ENCODE results near the gene CAPN9.

Gene CAPN9

DNA sequence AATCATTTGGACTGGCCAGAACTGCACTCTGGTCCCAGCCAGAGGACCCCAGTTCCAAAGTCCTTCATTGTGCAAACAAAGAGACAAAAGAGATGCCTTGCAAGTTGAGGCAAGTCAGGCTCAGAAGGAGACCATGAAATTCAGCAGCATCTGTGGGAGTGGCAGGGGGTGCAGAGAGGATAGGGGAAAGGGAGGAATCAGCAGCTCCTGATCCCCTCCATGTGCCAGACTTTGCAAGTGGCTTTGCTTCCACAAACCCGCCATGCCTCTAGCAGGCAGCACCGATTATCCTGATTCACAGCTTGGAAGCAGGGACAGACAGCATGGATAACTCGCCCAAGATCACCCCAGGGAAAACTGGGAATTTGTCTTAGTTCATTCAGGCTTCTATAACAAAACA, 2.1 kb upstream of the CAPN9 start:
- Histone ChIP-seq H3K27ac (ENCODE audit: low read length) (no peak overlapping the region), H3K4me2 (ENCODE audit: insufficient read depth, low read length) (no peak overlapping the region), H2AFZ (ENCODE audit: low read depth, low read length) (no peak overlapping the region), H3K79me2 (ENCODE audit: insufficient read depth, low read length) (no peaks in the 10 kb centered on the region), H3K36me3 (ENCODE audit: insufficient read depth, low read length) (no peaks in the 10 kb centered on the region), H3K4me3 (ENCODE audit: low read depth in 1 of 2, low read length in 2 of 2) (no peak overlapping the region), H3K27me3 (ENCODE audit: insufficient read depth, low read length, poor library complexity) (no peaks in the 10 kb centered on the region), H3K9me3 (ENCODE audit: insufficient read depth, low read length, severe bottlenecking) (no peaks in the 10 kb centered on the region), H3K4me1 (ENCODE audit: insufficient read depth, low read length) (no peaks in the 10 kb centered on the region), H4K20me1 (ENCODE audit: insufficient read depth, low read length) (no peaks in the 10 kb centered on the region), H3K9ac (ENCODE audit: low read depth, low read length) (no peak overlapping the region)
- ATAC-seq (ENCODE audit: insufficient read depth, low read depth) (no peak), DNase-seq (no peak)
- TF ChIP-seq EZH2 (IDR thresholded peaks at IDR 0.05; ENCODE audit: borderline replicate concordance, low read depth, low read length, severe bottlenecking), result no peak
- TF ChIP-seq, protein P1, sequence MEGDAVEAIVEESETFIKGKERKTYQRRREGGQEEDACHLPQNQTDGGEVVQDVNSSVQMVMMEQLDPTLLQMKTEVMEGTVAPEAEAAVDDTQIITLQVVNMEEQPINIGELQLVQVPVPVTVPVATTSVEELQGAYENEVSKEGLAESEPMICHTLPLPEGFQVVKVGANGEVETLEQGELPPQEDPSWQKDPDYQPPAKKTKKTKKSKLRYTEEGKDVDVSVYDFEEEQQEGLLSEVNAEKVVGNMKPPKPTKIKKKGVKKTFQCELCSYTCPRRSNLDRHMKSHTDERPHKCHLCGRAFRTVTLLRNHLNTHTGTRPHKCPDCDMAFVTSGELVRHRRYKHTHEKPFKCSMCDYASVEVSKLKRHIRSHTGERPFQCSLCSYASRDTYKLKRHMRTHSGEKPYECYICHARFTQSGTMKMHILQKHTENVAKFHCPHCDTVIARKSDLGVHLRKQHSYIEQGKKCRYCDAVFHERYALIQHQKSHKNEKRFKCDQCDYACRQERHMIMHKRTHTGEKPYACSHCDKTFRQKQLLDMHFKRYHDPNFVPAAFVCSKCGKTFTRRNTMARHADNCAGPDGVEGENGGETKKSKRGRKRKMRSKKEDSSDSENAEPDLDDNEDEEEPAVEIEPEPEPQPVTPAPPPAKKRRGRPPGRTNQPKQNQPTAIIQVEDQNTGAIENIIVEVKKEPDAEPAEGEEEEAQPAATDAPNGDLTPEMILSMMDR (IDR thresholded peaks at IDR 0.05; ENCODE audit: borderline replicate concordance, extremely low read depth, low read length, poor library complexity, severe bottlenecking), result no peak

DNA sequence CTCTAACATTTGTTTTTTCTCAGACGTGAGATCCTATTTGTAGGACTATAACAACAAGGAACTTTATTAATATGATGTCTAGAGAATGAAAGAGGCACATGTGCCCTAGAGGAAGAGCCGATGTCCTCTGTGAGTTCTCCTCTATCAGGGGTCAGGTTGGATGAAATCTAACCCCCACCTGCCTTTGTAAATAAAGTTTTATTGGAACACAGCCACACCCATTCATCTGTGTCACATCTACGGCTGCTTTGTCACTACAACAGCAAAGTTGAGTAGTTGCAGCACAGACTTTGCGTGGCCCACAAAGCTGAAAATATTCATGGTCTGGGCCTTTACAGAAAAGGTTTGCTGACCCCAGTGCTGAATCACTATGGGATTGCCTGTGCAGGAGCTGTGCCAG, 571 bp upstream of the CAPN9 start:
- no peaks in the 10 kb centered on the region for H3K36me3 ChIP-seq (ENCODE audit: insufficient read depth, low read length)
- no peak for TF ChIP-seq EZH2 (IDR thresholded peaks at IDR 0.05; ENCODE audit: borderline replicate concordance, low read depth, low read length, severe bottlenecking)
- TF ChIP-seq, protein P1 (IDR thresholded peaks at IDR 0.05; ENCODE audit: borderline replicate concordance, extremely low read depth, low read length, poor library complexity, severe bottlenecking), result no peak
- ATAC-seq (ENCODE audit: insufficient read depth, low read depth), result no peak
- H3K79me2 ChIP-seq (ENCODE audit: insufficient read depth, low read length), result no peaks in the 10 kb centered on the region
- no peak overlapping the region for H2AFZ ChIP-seq (ENCODE audit: low read depth, low read length)
- no peak for DNase-seq
- H3K27ac ChIP-seq (ENCODE audit: low read length), result no peak overlapping the region
- no peak overlapping the region for H3K4me2 ChIP-seq (ENCODE audit: insufficient read depth, low read length)
- no peaks in the 10 kb centered on the region for H4K20me1 ChIP-seq (ENCODE audit: insufficient read depth, low read length)
- no peak overlapping the region for H3K4me3 ChIP-seq (ENCODE audit: low read depth in 1 of 2, low read length in 2 of 2)
- no peaks in the 10 kb centered on the region for H3K9me3 ChIP-seq (ENCODE audit: insufficient read depth, low read length, severe bottlenecking)
- no peak overlapping the region for H3K9ac ChIP-seq (ENCODE audit: low read depth, low read length)
- H3K27me3 ChIP-seq (ENCODE audit: insufficient read depth, low read length, poor library complexity), result no peaks in the 10 kb centered on the region
- no peaks in the 10 kb centered on the region for H3K4me1 ChIP-seq (ENCODE audit: insufficient read depth, low read length)

DNA sequence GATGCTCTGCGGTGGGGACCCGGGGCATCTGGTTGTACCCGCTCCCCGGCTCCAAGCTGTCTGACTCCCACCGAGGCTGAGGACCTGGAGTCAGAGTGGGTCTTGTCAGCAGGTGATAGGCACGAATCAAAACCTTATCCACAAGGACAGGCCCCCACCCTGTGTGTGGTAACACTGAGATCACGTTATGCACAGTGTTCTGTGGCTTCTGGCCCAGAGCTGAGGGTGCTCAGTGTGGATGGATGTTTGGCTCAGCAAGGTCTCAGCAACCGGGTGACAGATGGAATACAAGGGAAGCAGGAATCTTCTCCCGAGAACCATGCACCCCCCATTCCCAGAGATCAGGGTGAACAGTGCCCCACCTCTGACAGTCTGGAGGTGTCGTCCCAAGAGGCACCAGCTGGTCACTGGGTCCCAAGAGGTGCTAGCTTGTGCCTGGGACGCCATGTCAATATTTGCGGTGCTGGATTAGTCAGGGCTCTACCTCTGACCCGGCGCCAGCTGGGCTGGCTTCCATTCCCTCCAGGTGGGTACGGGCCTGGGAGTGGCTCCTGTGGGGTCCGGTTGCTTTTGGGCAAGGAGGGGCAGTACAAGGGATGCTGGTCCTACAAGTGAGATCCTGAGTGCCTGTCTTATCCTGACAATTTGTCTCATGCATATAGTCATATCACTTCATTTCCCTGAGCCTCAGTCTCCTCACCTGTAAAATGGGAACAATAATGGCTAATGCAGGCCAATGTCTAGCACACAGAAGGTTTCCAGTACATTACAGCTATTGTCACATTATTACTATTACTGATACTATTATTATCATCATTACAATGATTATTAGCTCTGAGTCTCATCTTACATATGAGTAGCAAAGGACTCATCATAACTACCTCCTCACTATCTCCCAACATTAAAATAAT, 957 bp downstream of the CAPN9 start:
- H3K27me3 ChIP-seq (ENCODE audit: insufficient read depth, low read length, poor library complexity), result no peaks in the 10 kb centered on the region
- no peaks in the 10 kb centered on the region for H4K20me1 ChIP-seq (ENCODE audit: insufficient read depth, low read length)
- no peak overlapping the region for H2AFZ ChIP-seq (ENCODE audit: low read depth, low read length)
- H3K36me3 ChIP-seq (ENCODE audit: insufficient read depth, low read length), result no peaks in the 10 kb centered on the region
- H3K4me1 ChIP-seq (ENCODE audit: insufficient read depth, low read length), result peaks cover 4% of the 10 kb centered on the region
- TF ChIP-seq, protein P1 (IDR thresholded peaks at IDR 0.05; ENCODE audit: borderline replicate concordance, extremely low read depth, low read length, poor library complexity, severe bottlenecking), result no peak
- no peak for TF ChIP-seq EZH2 (IDR thresholded peaks at IDR 0.05; ENCODE audit: borderline replicate concordance, low read depth, low read length, severe bottlenecking)
- no peak overlapping the region for H3K9ac ChIP-seq (ENCODE audit: low read depth, low read length)
- no peaks in the 10 kb centered on the region for H3K79me2 ChIP-seq (ENCODE audit: insufficient read depth, low read length)
- H3K4me2 ChIP-seq (ENCODE audit: insufficient read depth, low read length), result no peak overlapping the region
- no peak overlapping the region for H3K4me3 ChIP-seq (ENCODE audit: low read depth in 1 of 2, low read length in 2 of 2)
- H3K9me3 ChIP-seq (ENCODE audit: insufficient read depth, low read length, severe bottlenecking), result no peaks in the 10 kb centered on the region
- no peak overlapping the region for H3K27ac ChIP-seq (ENCODE audit: low read length)
- DNase-seq (no peak), ATAC-seq (ENCODE audit: insufficient read depth, low read depth) (no peak)

All from DND-41 (cell line).